NCI-H526 treated with DMSO at 0.1 percent for 48 hours (cell line): Measurements from ENCODE around the gene EFNA5.
A peak's percentile ranks its signal among the peaks of the same experiment; 100 is the strongest.

Experiments used
- DNase-seq: peaks from one replicate; lab custom pipeline; 2025; lab: John Stamatoyannopoulos, UW

The EFNA5 gene

DNA sequence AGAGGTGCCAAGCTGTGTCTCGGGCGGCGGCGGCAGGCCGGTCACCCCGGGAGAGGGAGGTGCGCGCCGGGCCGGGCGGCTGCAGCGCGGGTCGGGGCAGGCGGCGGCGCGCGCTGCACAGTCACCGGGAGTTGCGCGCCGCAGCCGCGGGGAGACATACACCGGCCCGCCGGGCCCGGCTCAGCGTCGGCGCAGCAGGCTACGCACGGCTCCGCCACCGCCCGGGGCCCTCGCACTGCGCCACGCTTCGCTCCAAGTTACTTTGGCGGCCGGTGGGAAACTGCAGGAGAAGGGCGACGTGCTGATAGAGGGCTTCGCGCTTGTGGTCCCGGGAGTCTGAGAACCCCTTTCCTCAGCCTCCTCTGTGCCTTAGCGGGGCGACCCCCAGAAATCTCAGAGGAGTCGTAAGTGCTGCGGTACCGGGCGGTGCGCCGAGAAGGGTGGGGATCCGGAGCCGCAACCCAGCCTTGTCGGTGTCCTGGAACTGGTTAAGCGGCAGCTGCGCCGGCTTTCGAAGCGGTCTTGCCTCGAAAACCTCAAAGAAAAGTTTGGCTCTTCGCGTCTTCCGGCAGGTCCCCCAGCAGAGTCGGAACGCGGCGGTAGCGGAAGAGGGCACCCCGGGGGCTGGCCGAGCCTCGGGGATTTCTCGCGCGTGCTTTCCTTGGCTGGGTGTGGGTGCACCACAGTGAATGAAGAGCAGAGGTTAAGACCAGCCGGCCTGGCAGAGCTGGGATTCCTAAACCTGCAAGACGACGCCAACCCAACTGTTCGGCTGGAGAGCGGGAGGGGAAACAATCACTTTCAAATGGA is at the start of gene EFNA5:
EFNA5 (minus strand) TSS at position 6 of the 810 bp plus-strand sequence.
- DNase-seq = peak; percentile 50

GRCh38 chr5:107719034-107719606 is 48.4 kb upstream of the EFNA5 start:
- DNase-seq = no peak

DNA sequence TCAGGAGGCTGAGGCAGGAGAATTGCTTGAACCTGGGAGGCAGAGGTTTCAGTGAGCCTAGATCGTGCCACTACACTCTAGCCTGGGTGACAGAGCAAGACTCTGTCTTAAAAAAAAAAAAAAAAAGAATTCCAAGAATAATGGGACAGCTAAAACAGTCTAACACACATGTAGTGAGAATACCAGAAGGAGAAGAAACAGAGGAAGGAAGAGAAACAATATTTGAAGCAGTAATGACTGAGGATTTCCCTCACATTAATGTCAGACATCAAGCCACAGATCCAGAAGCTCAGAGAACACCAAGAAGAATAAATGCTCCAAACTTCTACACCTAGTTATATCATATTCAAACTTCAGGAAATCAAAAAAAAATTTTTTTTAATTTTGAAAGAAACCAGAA is 47.1 kb upstream of the EFNA5 start:
- no peak for DNase-seq

- DNase-seq = no peak
Observed at GRCh38 chr5:107713228-107713627, 42.5 kb upstream of the EFNA5 start.

DNA sequence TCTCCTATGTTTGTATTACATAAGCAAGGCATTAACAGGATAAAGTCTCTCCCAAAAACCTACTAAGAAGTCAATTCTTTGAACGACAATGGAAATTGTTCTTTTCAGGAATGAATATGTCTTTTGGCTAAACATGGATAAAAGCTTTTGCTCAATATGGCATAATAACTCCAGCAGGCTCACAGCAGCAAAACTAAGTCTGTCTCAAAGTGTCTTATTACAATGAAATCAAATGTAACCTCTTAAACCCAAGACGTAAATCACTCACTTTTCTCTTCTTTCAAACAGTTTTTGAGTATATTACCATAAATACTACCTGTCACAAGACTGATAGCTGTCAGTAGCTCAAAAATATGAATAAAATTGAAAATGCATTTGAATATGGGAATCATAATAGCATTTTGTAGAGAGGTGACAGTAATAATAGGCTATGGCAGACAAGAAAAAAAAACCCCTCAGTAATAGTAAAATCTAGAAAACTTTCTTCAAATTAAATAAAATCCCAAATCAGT is 41.7 kb upstream of the EFNA5 start:
- no peak for DNase-seq

- DNase-seq = no peak
Observed at GRCh38 chr5:107705402-107706014, 34.8 kb upstream of the EFNA5 start.

GRCh38 chr5:107704681-107705401 is 34.1 kb upstream of the EFNA5 start:
- no peak for DNase-seq

DNA sequence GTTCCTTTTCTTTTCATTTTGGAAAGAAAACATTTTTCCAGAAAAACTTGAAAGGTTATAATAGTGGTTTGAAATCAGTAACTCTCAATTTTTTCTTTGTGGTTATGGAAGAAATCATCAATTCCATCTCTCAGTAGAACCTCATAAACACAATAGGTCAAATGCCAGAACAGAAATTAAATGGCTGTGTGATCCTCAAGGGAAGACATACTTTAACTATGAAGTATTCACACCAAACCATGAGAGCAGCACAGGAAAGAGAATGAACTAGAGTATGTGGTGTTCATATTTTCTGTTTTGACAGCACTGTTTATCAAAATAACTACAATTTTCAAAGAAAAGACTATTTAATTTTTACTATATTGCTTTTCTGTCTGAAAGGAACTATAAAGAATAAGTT is 29.7 kb upstream of the EFNA5 start:
- DNase-seq = no peak

- DNase-seq = no peak
Observed at GRCh38 chr5:107699425-107699824, 28.7 kb upstream of the EFNA5 start.

GRCh38 chr5:107698286-107698685 is 27.5 kb upstream of the EFNA5 start:
- no peak for DNase-seq

DNA sequence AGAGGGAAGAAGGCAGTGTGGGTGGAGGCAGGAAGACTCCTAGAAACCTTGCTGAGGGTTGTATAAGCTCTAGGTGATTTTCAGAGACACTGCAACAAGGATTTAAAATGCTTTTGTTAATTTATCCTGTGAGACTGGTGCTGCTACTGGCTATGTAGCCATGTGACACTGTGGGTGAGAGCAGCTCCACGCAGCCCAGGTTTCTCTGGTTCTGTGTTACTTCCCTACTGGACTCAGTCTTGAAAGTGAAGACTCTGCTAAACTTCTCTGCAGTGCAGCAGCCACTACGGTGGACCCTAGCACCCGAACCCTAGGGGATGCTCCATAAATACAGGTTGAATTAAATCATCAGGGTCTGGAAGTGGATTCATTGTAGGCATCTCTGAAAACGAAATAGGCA is 25.8 kb upstream of the EFNA5 start:
- DNase-seq = no peak

GRCh38 chr5:107696080-107696479 is 25.3 kb upstream of the EFNA5 start:
- no peak for DNase-seq

- DNase-seq = no peak
Observed at GRCh38 chr5:107687937-107688336, 17.2 kb upstream of the EFNA5 start.

DNA sequence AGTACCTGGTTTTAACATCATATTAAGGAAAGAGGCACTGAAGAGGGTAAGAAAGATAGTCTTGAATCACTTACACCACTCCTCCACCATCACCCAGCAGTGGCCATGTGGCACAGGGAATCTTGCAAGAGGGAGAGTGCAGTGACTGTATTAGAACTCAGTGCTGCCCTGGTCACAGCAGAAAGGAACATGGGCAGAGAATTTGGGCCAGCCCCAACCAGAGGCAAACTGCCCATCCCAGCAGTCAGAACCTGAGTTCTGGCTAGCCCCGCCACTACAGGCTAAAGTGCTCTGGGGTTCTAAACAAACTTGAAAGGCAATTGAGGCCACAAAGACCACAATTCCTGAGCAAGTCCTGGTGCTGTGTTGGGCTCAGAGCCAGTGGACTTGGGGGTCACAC is 16.7 kb upstream of the EFNA5 start:
- DNase-seq = no peak

DNA sequence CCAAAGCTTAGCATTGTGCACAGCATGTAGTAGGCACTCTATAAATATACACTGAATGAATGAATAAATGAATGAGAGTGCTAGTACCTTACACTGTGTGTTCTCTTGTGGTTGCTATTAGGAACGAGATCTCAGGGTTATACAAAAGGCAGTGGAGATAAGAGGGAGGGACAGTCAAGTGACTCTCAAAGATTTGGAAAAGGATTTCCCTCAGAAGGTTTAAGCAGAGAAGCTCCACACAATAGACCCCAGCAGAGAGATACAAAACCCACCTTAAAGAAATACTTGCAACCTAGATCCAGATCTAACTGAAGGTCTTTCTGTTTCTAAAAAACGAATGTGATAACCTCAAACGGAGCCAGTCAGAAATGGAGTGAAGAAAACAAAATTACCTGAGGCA is 11.8 kb upstream of the EFNA5 start:
- DNase-seq = no peak

DNA sequence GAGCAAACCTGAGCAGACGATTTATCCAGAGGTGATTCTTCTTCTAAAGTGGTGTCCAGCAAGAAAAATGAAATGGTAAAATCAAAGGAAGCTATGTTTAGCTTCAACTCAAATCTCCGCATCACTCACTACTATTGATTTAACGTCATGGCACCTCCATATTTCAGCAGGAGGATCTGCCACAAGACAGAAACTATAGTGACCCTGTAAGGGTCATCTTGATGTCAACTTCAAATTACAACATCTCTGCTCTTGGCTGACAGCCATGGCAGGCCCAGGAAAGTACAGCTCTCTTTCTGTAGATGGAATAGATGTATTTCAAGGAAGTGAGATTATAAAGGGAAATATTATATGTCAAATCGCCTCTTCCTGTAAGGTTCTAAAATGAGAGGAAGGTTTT is 10.1 kb upstream of the EFNA5 start:
- no peak for DNase-seq

DNA sequence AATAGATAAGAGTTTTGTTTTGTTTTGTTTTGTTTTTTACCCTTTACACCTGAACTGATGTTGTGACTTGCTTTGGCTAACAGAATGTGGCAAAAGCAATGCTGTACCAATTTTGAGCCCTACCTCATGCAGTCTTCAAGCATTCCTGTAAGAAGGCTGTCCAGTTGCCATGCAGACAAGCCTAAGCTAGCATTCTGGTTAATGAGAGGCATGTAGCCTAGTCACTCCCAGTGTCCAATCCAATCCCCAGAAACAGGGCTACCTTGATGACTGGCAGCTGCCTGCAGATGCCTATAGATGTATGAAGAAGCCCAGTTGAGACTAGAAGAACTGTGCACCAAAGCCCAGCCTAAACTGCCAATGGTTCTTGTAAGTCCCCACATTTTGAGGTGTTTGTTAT is 9.4 kb upstream of the EFNA5 start:
- no peak for DNase-seq

GRCh38 chr5:107676702-107677101 is 6.0 kb upstream of the EFNA5 start:
- DNase-seq = no peak

DNA sequence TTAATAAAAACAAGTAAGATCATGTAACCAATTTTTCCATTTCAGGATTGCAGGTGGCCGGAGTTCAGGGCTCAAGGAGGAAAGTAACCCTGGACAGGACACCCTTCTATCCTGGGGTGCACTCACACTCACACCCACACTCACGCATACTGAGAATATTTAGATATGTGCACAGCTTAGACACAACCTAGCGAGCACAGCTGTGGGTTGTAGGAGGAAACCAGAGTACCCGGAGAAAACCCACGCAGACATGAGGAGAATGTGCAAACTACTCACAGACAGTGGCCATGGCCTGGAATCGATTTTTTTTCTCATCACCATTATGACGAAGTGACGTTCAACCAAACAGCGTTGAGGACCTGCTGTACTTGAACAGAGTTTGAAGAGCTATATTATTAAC is 4.5 kb upstream of the EFNA5 start:
- no peak for DNase-seq

GRCh38 chr5:107674655-107675054 is 3.9 kb upstream of the EFNA5 start:
- DNase-seq = no peak

GRCh38 chr5:107673368-107674136 is 2.8 kb upstream of the EFNA5 start:
- peak; percentile 64 for DNase-seq

GRCh38 chr5:107673039-107673367 is 2.3 kb upstream of the EFNA5 start:
- DNase-seq = peak; percentile 57
